Effector memory CD4-positive, alpha-beta T cell (primary cell): ENCODE data around the gene RPS14.

Experiments used
- DNase-seq, 3 donors: peaks; one replicate each; pipeline ENCODE4 v3.0.0-alpha.2; 2020
- H3K27ac ChIP-seq: 2 replicates; pipeline ENCODE4 v1.7.0; 2013; ENCODE audit warnings: mild to moderate bottlenecking, low read length, moderate library complexity; ENCODE audit not compliant: insufficient read depth, poor library complexity, severe bottlenecking
- H3K27me3 ChIP-seq: replicated peaks from 2 replicates; pipeline ENCODE4 v1.7.0; 2013; ENCODE audit warnings: mild to moderate bottlenecking, low read length; ENCODE audit not compliant: insufficient read depth, control insufficient read depth, poor library complexity, severe bottlenecking
- H3K36me3 ChIP-seq: 2 replicates; pipeline ENCODE4 v1.7.0; 2013; ENCODE audit warnings: mild to moderate bottlenecking, low read length, moderate library complexity; ENCODE audit not compliant: control insufficient read depth, insufficient read depth
- H3K4me1 ChIP-seq: 2 replicates; pipeline ENCODE4 v1.7.0; 2013; ENCODE audit warnings: low read length, mild to moderate bottlenecking; ENCODE audit not compliant: control insufficient read depth, insufficient read depth, poor library complexity, severe bottlenecking
- H3K4me3 ChIP-seq: 2 replicates; pipeline ENCODE4 v1.7.0; 2013; ENCODE audit warnings: low read length, low read depth, mild to moderate bottlenecking; ENCODE audit not compliant: insufficient read depth, poor library complexity, severe bottlenecking
- H3K9me3 ChIP-seq: 2 replicates; pipeline ENCODE4 v1.7.0; 2013; ENCODE audit warnings: mild to moderate bottlenecking, low read length, moderate library complexity; ENCODE audit not compliant: control insufficient read depth

RPS14 gene

GRCh38 chr5:150408231-150408943, 41.2 kb downstream of the RPS14 start:
- no peak for DNase-seq
- H3K4me1 ChIP-seq: peaks cover 25% of the 10 kb centered on the region
- no peak overlapping the region for H3K27ac ChIP-seq
- H3K9me3 ChIP-seq: no peaks in the 10 kb centered on the region
- H3K36me3 ChIP-seq: peaks cover 35% of the 10 kb centered on the region
- no peaks in the 10 kb centered on the region for H3K27me3 ChIP-seq
- H3K4me3 ChIP-seq: no peak overlapping the region

- Histone ChIP-seq H3K36me3 (peaks cover 47% of the 10 kb centered on the region), H3K9me3 (no peaks in the 10 kb centered on the region), H3K4me1 (peaks cover 22% of the 10 kb centered on the region), H3K4me3 (no peak overlapping the region), H3K27me3 (no peaks in the 10 kb centered on the region), H3K27ac (no peak overlapping the region)
- no peak for DNase-seq
Measured at GRCh38 chr5:150407096-150407720, 42.3 kb downstream of the RPS14 start.

GRCh38 chr5:150406723-150407095, 42.8 kb downstream of the RPS14 start:
- Histone ChIP-seq H3K36me3 (peaks cover 51% of the 10 kb centered on the region), H3K27ac (no peak overlapping the region), H3K9me3 (no peaks in the 10 kb centered on the region), H3K4me1 (peaks cover 17% of the 10 kb centered on the region), H3K4me3 (no peak overlapping the region), H3K27me3 (no peaks in the 10 kb centered on the region)
- no peak for DNase-seq

- Histone ChIP-seq H3K27me3 (no peaks in the 10 kb centered on the region), H3K4me1 (peaks cover 12% of the 10 kb centered on the region), H3K27ac (no peak overlapping the region), H3K36me3 (peaks cover 56% of the 10 kb centered on the region), H3K4me3 (no peak overlapping the region), H3K9me3 (no peaks in the 10 kb centered on the region)
- DNase-seq: no peak
Measured at GRCh38 chr5:150406103-150406722, 43.3 kb downstream of the RPS14 start.

GRCh38 chr5:150404941-150405816, 44.4 kb downstream of the RPS14 start:
- no peak for DNase-seq
- H3K9me3 ChIP-seq: no peaks in the 10 kb centered on the region
- H3K36me3 ChIP-seq: peaks cover 67% of the 10 kb centered on the region
- H3K4me1 ChIP-seq: peaks cover 6% of the 10 kb centered on the region
- H3K27me3 ChIP-seq: no peaks in the 10 kb centered on the region
- H3K4me3 ChIP-seq: no peak overlapping the region
- H3K27ac ChIP-seq: no peak overlapping the region

GRCh38 chr5:150404535-150404934, 45.0 kb downstream of the RPS14 start:
- no peak for DNase-seq
- Histone ChIP-seq H3K36me3 (peaks cover 73% of the 10 kb centered on the region), H3K27ac (no peak overlapping the region), H3K9me3 (no peaks in the 10 kb centered on the region), H3K27me3 (no peaks in the 10 kb centered on the region), H3K4me1 (no peaks in the 10 kb centered on the region), H3K4me3 (no peak overlapping the region)

GRCh38 chr5:150404121-150404520, 45.4 kb downstream of the RPS14 start:
- peaks cover 76% of the 10 kb centered on the region for H3K36me3 ChIP-seq
- no peaks in the 10 kb centered on the region for H3K9me3 ChIP-seq
- DNase-seq: no peak
- H3K27me3 ChIP-seq: no peaks in the 10 kb centered on the region
- no peaks in the 10 kb centered on the region for H3K4me1 ChIP-seq
- no peak overlapping the region for H3K4me3 ChIP-seq
- no peak overlapping the region for H3K27ac ChIP-seq

- Histone ChIP-seq H3K27me3 (no peaks in the 10 kb centered on the region), H3K36me3 (peaks cover 76% of the 10 kb centered on the region), H3K27ac (no peak overlapping the region), H3K4me1 (no peaks in the 10 kb centered on the region), H3K9me3 (no peaks in the 10 kb centered on the region), H3K4me3 (no peak overlapping the region)
- no peak for DNase-seq
Measured at GRCh38 chr5:150402901-150403342, 46.6 kb downstream of the RPS14 start.

- Histone ChIP-seq H3K27me3 (no peaks in the 10 kb centered on the region), H3K4me3 (no peak overlapping the region), H3K36me3 (peaks cover 75% of the 10 kb centered on the region), H3K4me1 (no peaks in the 10 kb centered on the region), H3K27ac (no peak overlapping the region), H3K9me3 (no peaks in the 10 kb centered on the region)
- DNase-seq: no peak
Measured at GRCh38 chr5:150402229-150402773, 47.2 kb downstream of the RPS14 start.
